DMS53 treated with DMSO at 0.1 percent for 48 hours (cell line): ENCODE data around the gene XYLB.

ENCODE experiments used
- DNase-seq: peaks from one replicate; lab custom pipeline; 2025; ENCODE audit not compliant: unreplicated experiment; lab: John Stamatoyannopoulos, UW

Gene XYLB

DNA sequence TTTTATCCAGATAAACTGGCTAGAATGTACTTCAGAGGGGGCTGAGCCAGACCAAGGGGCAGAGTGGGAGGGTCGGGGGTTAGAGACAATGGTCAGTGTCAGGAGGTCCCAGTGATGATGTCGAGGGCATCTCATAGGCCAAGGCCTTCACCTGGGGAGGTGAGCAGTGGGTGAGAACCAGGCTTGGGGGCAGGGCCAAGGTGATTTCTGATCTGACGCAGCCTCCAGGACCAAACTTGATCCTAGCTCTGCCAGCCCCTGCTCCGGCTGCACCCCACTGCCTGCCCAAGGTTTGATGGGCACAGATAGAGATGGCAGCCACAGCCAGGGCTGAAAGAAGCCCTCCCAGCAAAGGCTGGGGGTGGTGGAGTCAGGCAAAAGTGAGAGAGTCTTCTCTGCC, 14.9 kb downstream of the XYLB start:
- DNase-seq: no peak

DNA sequence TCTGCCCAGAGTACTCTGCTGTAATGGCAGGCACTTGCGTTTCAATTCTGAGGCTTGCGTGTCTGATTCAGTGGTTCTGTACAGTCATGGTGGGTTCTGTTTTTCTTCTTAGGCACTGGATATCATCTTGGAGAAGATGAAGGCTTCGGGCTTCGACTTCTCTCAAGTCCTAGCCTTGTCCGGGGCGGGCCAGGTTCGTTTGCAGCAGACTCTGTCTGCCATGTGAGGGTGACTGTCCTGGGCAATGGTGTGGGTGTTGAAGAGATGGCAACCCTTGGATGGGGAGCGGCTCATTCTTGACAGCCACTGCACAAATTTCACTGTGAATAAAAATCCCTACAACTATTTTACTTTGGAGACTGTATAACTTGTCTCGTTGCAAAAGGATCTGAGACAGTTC, 16.2 kb downstream of the XYLB start:
- DNase-seq: no peak

DNA sequence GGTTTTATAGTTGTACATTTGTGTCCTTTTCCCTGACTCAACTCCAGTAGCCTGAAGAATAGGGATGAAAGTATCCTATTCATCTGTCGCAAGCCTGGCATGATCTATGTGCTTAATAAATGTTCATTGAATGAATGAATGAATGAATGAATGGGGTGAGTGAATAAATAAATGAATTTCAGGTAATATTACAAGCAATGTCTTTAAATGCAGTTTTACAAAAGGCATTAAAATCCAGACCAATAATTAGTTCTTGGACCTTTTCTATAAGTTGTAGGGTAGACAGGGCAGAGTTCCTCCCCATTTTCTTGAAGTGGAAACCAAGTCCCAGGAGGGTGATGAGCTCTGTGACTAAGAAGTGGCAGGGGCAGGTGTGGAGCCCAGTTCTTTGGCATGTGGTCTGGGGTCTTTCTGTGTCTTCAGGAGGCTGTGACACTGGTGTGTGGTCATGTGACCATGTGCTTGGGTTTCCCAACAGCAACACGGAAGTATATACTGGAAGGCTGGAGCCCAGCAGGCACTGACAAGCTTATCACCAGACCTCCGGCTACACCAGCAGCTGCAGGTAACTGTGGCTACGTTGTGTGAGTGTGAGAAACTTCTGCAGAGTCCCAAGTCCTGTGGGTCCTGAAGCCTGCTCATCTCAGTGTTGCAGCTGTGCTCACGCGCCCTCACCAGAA, 18.3 kb downstream of the XYLB start:
- DNase-seq: no peak

DNA sequence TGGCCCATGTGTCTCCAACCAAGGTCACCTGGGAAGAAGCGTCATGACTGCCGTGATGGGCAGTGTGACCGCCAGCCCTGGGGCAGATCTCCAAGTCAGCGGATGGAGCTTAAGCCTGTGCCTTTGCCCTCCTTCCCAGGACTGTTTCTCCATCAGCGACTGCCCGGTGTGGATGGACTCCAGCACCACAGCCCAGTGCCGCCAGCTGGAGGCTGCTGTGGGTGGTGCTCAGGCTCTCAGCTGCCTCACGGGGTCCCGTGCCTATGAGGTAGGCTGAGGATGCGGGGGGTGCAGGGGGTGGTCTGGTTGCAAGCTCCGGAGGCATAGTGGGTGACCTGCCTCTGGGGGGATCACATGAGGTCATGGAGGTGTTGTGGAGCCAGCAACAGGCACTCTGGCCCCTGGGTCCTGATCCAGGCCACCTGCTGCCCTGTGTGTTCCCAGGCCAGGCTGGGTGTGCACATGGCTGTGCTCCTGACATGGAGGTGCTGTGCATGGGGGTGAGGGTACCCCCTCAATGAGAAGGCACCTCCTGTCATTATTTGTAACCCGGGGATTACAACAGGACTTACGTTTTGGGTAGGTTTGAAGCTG, 19.0 kb downstream of the XYLB start:
- DNase-seq: no peak

DNA sequence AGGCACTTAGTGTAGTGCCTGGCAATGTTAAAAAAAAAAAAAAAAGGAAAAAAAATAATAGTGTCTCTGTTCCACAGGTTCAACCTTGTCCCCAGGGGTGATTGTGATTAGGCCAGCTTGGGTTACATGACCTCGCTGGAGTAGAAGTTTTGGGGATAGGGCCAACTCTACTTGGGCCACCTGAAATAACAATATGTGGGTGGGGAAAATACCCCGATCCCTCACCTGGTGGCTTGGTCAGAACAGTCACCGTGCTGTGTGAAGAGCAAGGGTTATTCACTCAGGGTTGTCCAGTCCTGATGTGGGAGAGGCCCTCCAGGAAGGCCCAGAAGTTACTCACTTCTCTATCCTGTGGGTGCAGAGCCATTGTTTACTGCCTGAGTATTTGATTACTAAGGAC, 19.5 kb downstream of the XYLB start:
- no peak for DNase-seq

DNA sequence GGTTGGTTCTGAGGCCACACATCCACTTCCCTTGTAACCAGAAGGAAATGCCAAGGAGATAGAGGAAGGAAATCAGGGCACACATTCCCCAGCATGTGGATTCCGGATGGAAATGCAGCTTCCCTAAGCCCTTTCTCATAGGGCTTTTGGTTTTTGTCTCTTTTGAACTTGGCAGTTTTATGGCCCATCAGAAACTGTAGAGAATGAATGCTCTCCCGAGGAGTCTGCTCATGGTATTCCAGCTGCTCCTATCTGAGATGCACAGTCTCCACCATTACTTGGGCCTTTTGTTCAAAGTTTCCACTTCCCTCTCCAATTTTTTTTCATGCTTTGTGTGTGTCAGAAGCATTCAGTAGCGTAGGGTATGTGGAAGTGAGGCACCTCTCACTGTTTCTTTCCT, 21.2 kb downstream of the XYLB start:
- DNase-seq: no peak

DNA sequence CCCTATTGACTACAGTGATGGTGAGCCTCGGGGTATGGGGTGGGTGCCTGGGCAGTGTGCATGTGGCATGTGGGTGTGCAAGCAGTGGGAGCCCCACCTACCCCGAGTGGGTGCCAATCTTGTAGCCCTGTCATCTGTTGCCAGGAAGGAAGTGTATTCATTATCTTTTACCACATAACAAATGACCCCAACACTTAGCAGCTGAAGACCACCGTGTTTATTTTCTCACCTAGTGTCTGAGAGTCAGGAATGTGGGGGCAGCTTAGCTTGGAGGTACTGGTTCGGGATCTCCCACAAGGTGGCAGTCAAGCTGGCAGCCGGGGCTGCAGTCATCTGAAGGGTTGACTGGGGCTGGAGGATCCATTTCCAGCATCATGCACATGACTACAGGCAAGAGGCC, 21.7 kb downstream of the XYLB start:
- DNase-seq: no peak

DNA sequence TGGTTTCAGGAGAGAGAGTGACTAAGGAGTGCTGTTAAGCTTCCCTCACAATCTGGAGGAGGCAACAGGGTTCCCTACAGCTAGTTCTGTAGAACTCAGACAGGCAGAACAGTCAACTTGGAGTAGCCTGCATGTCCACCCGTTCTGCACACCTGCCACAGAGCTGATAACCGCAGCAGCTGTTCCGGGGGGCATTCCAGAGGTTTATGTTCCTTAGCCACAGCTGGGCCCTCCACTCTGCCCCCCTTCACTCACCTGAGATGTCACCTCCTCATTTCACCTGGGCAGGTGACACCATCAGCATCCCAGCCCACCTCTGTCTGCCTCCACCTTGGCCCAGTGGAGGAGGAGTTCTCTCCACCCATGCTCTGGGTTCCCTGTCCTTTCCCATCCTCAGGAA, 22.6 kb downstream of the XYLB start:
- no peak for DNase-seq

DNA sequence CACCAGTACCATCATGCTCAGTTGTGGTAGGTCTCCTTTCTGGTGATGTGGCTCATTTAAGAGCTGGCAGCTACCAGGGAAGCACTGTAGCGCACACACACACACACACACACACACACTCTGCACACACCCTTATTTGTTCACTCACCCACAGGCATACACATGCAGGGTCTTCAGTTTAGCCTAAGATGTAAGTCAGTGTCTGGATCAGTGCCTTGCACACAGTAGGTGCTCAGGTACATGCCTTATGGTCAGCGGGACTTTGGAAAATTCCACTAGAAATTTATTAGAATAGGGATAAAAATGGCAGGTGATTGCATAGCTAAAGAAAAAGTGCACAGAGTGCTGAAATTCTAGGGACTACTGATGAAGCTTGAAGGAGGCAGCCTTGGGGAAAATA, 23.6 kb downstream of the XYLB start:
- DNase-seq: no peak

DNA sequence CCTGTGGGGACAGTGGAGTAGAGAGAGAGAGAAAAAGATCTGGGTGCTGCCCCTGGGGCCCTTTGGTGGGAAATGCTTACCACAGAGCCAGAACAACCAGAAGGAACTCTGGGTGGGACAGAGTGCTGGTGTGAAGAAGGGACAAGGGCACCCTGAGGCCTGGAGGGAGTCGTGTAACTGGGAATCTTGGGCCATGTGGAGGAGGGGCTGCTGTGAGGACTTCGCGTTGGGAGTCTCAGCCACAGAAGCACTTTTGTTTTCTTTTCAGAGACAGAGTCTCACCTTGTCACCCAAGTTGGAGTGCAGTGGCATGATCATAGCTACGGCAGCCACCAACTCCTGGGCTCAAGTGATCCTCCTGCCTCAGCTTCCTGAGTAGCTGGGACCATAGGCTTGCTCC, 24.3 kb downstream of the XYLB start:
- no peak for DNase-seq

DNA sequence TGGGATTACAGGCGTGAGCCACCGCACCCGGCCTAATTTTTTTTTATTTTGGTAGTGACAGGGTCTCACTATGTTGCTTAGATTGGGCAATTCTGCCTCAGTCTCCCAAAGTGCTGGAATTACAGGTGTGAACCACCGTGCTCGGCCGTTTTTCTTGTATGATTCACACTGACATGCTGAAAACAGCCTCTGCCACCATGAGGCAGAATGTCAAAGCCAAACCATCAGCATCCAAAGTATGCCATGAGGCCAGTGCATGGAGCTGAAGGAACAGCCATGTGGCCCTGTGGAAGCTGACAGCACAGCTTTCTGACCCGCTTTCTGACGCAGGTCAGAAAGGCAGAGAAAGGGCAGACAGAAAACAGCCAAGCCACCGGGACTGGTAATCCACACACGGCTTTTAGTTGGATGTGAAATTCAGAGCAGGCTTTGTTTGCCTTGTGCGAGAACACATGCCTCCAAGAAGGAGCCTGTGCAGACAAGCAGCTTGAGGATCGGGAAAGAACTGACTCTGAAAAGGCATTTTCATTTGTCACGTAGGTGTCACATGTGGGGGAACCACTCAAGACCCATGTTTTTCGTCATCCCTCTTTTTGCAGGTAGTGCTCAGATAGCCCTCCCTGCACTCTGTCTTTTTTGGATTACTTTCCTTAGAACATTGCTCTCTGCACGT, 25.1 kb downstream of the XYLB start:
- no peak for DNase-seq

DNA sequence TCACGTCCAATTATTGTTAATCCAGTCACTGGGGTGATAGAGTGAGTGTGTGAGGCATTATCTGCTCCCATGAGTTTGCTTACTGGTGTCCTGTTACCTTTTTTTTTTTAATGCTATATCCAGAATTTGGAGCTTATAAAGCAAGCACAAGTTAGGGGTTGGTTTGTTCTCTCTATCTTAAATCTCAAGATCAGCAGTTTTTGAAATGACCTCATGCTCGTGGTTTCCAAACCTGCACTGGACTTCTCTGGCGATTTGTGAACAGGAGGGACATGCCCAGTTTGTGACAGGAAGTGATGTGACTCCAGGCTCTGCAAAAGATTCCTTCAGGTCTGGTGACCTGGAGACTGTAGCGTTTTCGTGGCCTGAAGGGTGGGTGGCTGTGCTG, 25.6 kb downstream of the XYLB start:
- no peak for DNase-seq

DNA sequence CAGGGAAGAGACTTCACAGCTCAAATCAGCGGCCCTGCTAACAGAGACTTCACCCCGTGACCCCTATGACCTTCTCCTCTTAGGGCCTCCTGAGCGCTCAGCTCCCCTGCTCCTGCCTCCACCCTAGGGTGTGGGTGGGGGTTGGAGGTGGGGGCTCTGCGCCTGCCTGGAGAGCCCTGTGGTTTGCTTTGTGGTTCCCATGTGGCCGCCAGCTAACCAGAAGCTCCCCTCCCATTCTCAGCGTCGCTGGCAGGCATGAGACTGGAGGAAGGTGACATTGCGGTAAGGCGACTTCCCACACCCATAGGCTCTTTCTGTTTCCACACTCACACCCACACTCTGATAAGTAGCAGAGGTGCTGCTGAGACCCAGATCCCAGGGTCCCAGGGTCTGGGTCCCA, 27.6 kb downstream of the XYLB start:
- no peak for DNase-seq

DNA sequence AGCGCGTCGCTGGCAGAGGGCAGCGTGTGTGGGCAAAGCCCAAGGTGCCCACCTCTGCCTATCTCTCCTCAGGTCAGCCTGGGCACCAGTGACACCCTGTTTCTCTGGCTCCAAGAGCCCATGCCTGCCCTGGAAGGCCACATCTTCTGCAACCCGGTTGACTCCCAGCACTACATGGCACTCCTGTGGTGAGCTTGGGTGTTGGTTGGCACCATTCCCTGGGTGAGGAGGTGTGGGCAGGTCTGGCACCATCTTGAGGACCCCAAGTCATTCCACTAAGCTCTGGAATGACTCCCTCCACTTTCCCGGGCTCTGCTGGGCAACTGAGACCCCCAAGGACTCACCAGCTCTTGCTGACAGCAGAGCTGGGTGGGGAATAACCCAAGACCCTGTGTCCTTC, 28.5 kb downstream of the XYLB start:
- DNase-seq: no peak

DNA sequence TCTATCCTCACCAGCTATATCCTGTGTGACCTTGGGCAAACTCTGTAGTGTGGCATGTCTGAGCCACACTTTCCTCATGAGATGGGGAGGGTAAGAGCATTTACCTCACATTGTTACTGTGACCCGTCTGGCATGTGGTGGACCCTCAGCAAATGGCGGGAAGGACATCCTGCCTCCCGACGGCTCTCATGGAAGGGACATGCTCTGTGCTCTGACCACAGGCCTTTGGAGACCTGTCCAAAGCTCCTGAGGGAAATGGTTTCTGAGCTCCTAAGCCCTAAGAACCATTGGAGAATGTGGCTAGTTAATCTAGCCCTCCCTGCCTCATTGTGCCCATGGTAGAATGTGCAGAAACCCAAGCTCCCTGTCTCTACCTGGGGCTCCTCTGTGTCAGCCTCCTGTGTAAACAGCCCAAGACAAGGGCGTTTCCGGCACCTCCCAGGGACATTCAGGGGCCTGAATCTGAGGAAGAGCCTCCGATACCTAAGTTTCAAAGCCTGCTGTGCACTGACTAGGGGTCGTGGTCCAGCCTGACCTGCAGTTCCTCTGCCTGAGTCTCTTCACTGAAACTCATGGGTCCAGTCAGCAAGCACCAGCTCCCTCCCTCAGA, 29.0 kb downstream of the XYLB start:
- no peak for DNase-seq

DNA sequence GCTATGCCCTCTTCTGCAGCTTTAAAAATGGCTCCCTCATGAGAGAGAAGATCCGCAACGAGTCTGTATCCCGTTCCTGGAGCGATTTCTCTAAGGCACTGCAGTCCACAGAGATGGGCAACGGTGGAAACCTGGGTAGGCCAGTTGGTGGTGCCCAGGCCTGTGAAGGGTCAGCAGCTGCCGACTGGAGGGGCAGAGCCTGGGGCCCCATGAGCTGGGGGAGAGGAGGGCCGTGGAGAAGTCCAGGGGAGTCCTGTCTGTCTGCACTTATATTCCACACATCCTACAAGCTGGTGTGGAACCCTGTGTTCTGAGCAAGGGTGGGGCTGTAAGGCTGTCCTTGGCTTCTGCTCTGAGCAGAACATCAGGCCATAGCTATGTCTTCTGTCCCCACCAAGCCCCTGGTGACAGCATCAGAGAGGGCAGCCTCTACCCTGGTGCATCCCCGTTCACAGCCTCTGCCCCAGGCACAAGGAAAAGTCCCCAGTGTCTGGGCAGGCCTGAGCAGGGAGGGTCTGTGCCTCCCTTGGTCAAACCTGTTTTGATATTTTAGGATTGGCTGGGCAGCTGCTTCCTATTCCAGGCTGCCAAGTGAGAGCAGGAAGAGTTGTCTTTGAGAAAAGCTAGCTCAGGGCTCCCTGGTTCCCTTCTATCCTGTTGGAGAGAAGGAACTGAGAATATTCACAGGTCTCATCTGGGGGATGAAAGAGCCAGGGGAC, 29.7 kb downstream of the XYLB start:
- no peak for DNase-seq

DNA sequence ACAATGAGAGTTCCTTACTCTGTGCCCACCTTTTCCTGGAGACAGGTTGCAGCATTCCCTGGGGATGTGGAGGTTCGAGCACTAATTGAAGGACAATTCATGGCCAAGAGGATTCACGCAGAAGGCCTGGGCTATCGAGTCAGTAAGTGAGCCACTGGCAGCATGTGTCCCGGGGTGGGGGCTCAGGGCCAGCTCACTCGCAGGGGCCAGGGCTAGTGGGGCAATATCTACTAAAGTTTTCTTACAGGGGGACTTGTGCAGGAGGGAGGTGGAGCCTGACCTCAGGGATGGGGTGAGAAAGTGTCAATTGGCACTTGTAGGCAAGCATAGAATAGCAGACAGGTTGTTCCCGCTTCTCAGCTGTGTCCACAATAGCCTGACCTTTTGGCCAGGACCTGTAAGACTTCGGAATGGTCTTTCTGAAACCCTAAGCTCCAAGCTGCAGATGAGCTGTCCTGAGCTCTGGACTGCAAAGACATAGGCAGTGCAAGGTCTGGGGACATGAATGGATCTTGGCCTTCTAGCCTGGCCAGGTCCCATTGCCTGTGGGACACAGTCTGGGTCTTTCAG, 32.7 kb downstream of the XYLB start:
- no peak for DNase-seq

DNA sequence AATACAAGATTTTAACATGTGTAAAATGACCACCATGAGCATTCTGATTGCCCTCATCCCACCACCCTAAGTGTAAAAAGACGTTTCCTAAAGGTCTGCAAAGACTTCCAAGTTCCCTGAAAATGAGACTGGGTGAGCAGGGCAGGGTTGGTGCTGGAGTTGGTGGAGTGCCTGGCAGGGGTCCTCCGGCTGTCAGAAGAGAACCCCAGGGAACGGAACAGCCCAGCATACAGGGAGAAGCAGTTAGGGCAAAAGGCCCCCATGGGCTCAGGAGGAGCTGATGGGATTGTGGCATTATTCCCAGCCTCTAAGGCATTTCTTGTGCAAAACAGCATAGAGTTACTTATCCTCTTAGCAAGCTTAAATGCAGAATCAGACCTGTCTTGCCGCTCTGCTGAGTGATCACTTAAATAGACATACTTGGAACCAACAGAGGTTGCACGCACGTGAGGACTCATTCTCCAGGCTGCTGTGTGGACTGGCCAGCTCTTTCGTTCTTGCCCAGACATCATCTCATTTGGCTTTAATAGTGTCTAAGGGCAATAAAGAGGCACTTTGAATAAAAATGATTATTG, 36.0 kb downstream of the XYLB start:
- no peak for DNase-seq

DNA sequence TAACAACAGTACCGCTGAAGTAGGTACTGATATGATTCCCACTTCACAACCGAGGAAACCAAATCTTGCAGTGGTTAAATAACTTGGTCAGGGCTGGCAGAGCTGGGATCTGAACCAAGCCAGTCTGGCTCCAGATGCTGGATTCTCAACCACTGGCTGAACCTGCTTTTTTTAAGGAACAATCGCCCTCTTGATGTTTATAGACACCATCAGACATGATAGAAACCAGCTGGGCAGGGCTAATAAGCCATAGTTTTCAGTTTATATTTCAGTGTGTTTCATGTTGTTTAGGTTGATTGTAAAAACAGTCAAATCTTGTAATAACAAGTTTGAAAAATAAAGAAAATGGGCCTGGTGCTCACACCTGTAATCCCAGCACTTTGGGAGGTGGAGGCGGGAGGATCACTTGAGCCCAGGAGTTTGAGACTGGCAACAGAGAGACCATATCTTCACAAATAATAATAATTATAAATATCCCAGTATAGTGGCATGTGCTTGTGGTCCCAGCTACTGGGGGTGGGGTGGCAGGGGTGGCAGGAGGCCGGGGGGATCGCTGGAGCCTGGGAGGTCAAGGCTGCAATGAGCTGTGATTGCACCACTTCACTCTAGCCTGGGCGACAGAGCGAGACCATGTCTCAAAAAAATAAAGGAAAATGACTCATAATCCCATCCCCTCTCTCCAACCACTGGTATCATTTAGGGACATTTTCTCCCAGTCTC, 36.7 kb downstream of the XYLB start:
- no peak for DNase-seq

DNA sequence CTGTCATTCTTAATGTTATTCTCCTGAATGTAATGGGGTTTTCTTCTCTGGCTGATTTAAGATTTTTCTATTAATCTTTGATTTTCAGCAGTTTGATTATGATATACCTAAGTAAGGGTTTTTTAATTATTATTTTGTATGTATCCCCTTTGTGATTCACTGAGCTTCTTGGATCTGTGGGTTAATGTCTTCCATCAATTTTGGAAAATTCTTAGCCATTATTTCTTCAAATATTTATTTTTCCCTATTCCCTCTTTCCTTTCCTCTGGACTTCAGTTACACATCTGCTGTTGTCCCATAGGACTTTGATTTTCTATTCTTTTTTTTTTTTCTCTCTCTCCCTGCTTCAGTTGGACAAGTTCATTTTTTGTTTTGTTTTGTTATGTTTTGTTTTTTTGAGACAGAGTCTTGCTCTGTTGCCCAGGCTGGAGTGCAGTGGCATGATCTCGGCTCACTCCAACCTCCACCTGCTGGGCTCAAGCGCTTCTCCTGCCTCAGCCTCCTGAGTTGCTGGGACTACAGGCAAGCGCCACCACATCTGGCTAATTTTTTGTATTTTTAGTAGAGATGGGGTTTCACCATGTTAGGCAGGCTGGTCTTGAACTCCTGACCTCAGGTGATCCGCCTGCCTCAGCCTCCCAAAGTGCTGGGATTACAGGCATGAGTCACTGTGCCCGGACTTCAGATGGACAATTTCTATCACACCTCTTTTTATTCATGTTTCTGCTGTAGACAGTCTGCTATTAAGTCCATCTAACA, 40.6 kb downstream of the XYLB start:
- no peak for DNase-seq
